Trophoblast cell (in vitro differentiated cells and primary cell): ENCODE measurements around the gene AICDA.
"Not testable (repeated sequence)": the region's sequence is repeated elsewhere in the genome, so short reads cannot be mapped to it uniquely, and the experiment has no call there.

Source experiments
- DNase-seq, 2 donors: peaks; one replicate each; pipeline ENCODE4 v3.0.0-alpha.2; 2016
- H2AFZ ChIP-seq: 2 replicates; pipeline ENCODE4 v1.6.1; 2013; ENCODE audit warnings: low read length, moderate library complexity, mild to moderate bottlenecking; ENCODE audit not compliant: insufficient read depth, poor library complexity
- H2AK5ac ChIP-seq: 2 replicates; pipeline ENCODE4 v1.6.1; 2013; ENCODE audit warnings: mild to moderate bottlenecking, low read length
- H2BK120ac ChIP-seq: 2 replicates; pipeline ENCODE4 v1.6.1; 2013; ENCODE audit warnings: low read length, mild to moderate bottlenecking, moderate library complexity; ENCODE audit not compliant: insufficient read depth, poor library complexity
- H2BK12ac ChIP-seq: 2 replicates; pipeline ENCODE4 v1.6.1; 2013; ENCODE audit warnings: mild to moderate bottlenecking, low read length, moderate library complexity
- H2BK5ac ChIP-seq: 2 replicates; pipeline ENCODE4 v1.6.1; 2013; ENCODE audit warnings: low read length, low read depth, moderate library complexity, mild to moderate bottlenecking; ENCODE audit not compliant: poor library complexity
- H3K14ac ChIP-seq: 2 replicates; pipeline ENCODE4 v1.6.1; 2013; ENCODE audit warnings: mild to moderate bottlenecking, low read length
- H3K18ac ChIP-seq: 2 replicates; pipeline ENCODE4 v1.6.1; 2013; ENCODE audit warnings: mild to moderate bottlenecking, low read length
- H3K23ac ChIP-seq: 2 replicates; pipeline ENCODE4 v1.6.1; 2013; ENCODE audit warnings: low read length
- H3K27ac ChIP-seq: 2 replicates; pipeline ENCODE4 v1.5.1; 2013; ENCODE audit warnings: low read depth, mild to moderate bottlenecking, inconsistent platforms, low read length, moderate library complexity
- H3K27me3 ChIP-seq: 2 replicates; pipeline ENCODE4 v1.6.1; 2013; ENCODE audit warnings: inconsistent platforms, mild to moderate bottlenecking, low read length, moderate library complexity; ENCODE audit not compliant: insufficient read depth
- H3K36me3 ChIP-seq, 2 experiments: 1 replicate in 1 of 2; 2 replicates in 1 of 2; pipeline ENCODE4 v1.6.1; 2013; ENCODE audit warnings: low read length in 2 of 2, mild to moderate bottlenecking in 2 of 2, moderate library complexity in 1 of 2; ENCODE audit not compliant: insufficient read depth in 2 of 2, control insufficient read depth in 1 of 2
- H3K4ac ChIP-seq: 2 replicates; pipeline ENCODE4 v1.6.1; 2013; ENCODE audit warnings: low read depth, mild to moderate bottlenecking, low read length, moderate library complexity
- H3K4me1 ChIP-seq, 2 experiments: 1 replicate in 1 of 2; 2 replicates in 1 of 2; pipeline ENCODE4 v1.6.1; 2013; ENCODE audit warnings: low read length in 2 of 2, mild to moderate bottlenecking in 2 of 2, moderate library complexity in 1 of 2; ENCODE audit not compliant: insufficient read depth in 2 of 2, control insufficient read depth in 1 of 2
- H3K4me2 ChIP-seq: 2 replicates; pipeline ENCODE4 v1.6.1; 2013; ENCODE audit warnings: inconsistent platforms, mild to moderate bottlenecking, low read length, moderate library complexity
- H3K4me3 ChIP-seq: 2 replicates; pipeline ENCODE4 v1.5.1; 2013; ENCODE audit warnings: mild to moderate bottlenecking, low read depth, low read length, inconsistent platforms
- H3K79me1 ChIP-seq: one replicate; pipeline ENCODE4 v1.6.1; 2013; ENCODE audit warnings: low read length
- H3K79me2 ChIP-seq: 2 replicates; pipeline ENCODE4 v1.6.1; 2013; ENCODE audit warnings: low read length, mild to moderate bottlenecking; ENCODE audit not compliant: control insufficient read depth, insufficient read depth, poor library complexity
- H3K9ac ChIP-seq: 2 replicates; pipeline ENCODE4 v1.6.1; 2013; ENCODE audit warnings: mild to moderate bottlenecking, low read length
- H3K9me3 ChIP-seq: 2 replicates; pipeline ENCODE4 v1.6.1; 2013; ENCODE audit warnings: low read depth, mild to moderate bottlenecking, control low read depth, inconsistent platforms, low read length; ENCODE audit not compliant: insufficient read depth
- H4K12ac ChIP-seq: 2 replicates; pipeline ENCODE4 v1.6.1; 2013; ENCODE audit warnings: low read depth, mild to moderate bottlenecking, low read length, moderate library complexity
- H4K8ac ChIP-seq: 2 replicates; pipeline ENCODE4 v1.6.1; 2013; ENCODE audit warnings: low read depth, mild to moderate bottlenecking, low read length, moderate library complexity
- H4K91ac ChIP-seq: one replicate; pipeline ENCODE4 v1.6.1; 2013; ENCODE audit warnings: low read depth, mild to moderate bottlenecking, low read length, moderate library complexity
- WGBS: extraction: QIAGEN DNeasy Blood & Tissue Kit; methylation state at CpG from one replicate; pipeline ENCODE4 v1.1.7; 2013; ENCODE audit warnings: missing lambda C conversion rate; ENCODE audit not compliant: insufficient read length, insufficient coverage; ENCODE audit errors: extremely low coverage; 5-methylcytosine and 5-hydroxymethylcytosine counted together

AICDA gene

GRCh38 chr12:8589679-8590078 is 23.0 kb downstream of the AICDA start:
- Histone ChIP-seq H3K18ac (no peak overlapping the region), H3K23ac (no peak overlapping the region), H3K27ac (no peak overlapping the region), H2BK12ac (no peak overlapping the region), H3K79me2 (no peaks in the 10 kb centered on the region), H3K79me1 (no peaks in the 10 kb centered on the region), H2AFZ (no peak overlapping the region), H3K27me3 (no peaks in the 10 kb centered on the region), H3K4me1 (peaks cover 0 to 2% of the 10 kb centered on the region in 2 experiments), H3K14ac (no peak overlapping the region), H3K9ac (no peak overlapping the region), H4K8ac (no peak overlapping the region), H3K9me3 (no peaks in the 10 kb centered on the region), H4K91ac (no peak overlapping the region), H4K12ac (no peak overlapping the region), H3K4ac (no peak overlapping the region), H2BK120ac (no peak overlapping the region), H3K4me2 (no peak overlapping the region), H2BK5ac (no peak overlapping the region), H3K4me3 (no peak overlapping the region), H2AK5ac (no peak overlapping the region), H3K36me3 (no peaks in the 10 kb centered on the region)
- no CpG with 5 or more reads among the region's 7 CpGs for WGBS
- DNase-seq, result no peak

DNA sequence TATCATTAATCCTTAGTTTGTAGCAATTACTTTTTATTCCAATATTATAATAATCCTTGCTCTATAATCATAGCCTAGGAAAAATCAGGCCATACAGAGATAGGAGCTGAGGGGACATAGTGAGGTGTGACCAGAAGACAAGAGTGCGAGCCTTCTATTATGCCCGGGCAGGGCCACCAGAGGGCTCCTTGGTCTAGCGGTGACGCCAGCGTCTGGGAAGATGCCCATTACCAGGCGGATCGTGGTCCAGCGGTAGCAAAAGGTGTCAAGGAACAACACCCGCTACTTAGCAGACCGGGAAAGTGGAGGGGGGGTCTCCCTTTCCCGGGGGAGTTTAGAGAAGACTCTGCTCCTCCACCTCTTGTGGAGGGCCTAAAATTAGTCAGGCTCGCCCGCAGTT is 28.2 kb downstream of the AICDA start:
- H3K4me3 ChIP-seq, H3K9me3 ChIP-seq, H3K9ac ChIP-seq, H2BK120ac ChIP-seq, H3K4ac ChIP-seq, H3K27me3 ChIP-seq, H3K27ac ChIP-seq, H4K91ac ChIP-seq, H3K79me1 ChIP-seq, H3K4me2 ChIP-seq, H3K4me1 ChIP-seq, H3K14ac ChIP-seq, H3K79me2 ChIP-seq, H2BK5ac ChIP-seq, H2BK12ac ChIP-seq, H4K8ac ChIP-seq, H3K18ac ChIP-seq, H2AFZ ChIP-seq, H2AK5ac ChIP-seq, H3K23ac ChIP-seq, H4K12ac ChIP-seq, H3K36me3 ChIP-seq: not testable (repeated sequence)
- no CpG with 5 or more reads among the region's 13 CpGs for WGBS
- DNase-seq, result peak in 1 of 2 donors; percentile 31

GRCh38 chr12:8584004-8584403 is 28.7 kb downstream of the AICDA start:
- Histone ChIP-seq H3K9ac (no peak overlapping the region), H3K4me1 (no peaks in the 10 kb centered on the region), H3K23ac (no peak overlapping the region), H4K8ac (no peak overlapping the region), H3K4me2 (no peak overlapping the region), H3K4ac (no peak overlapping the region), H4K12ac (no peak overlapping the region), H3K14ac (no peak overlapping the region), H2BK120ac (no peak overlapping the region), H2BK5ac (no peak overlapping the region), H2AK5ac (no peak overlapping the region), H3K27ac (no peak overlapping the region), H2AFZ (no peak overlapping the region), H3K79me1 (no peaks in the 10 kb centered on the region), H3K36me3 (no peaks in the 10 kb centered on the region), H4K91ac (no peak overlapping the region), H3K18ac (no peak overlapping the region), H3K79me2 (no peaks in the 10 kb centered on the region), H3K4me3 (no peak overlapping the region), H3K9me3 (no peaks in the 10 kb centered on the region), H2BK12ac (no peak overlapping the region), H3K27me3 (no peaks in the 10 kb centered on the region)
- no peak for DNase-seq
- no CpG with 5 or more reads among the region's 7 CpGs for WGBS

GRCh38 chr12:8581098-8581784 is 31.4 kb downstream of the AICDA start:
- Histone ChIP-seq H2AFZ (no peak overlapping the region), H4K12ac (no peak overlapping the region), H4K91ac (no peak overlapping the region), H4K8ac (no peak overlapping the region), H3K4me1 (no peaks in the 10 kb centered on the region), H3K4me2 (no peak overlapping the region), H3K27ac (no peak overlapping the region), H2AK5ac (no peak overlapping the region), H3K4me3 (no peak overlapping the region), H2BK120ac (no peak overlapping the region), H3K79me1 (no peaks in the 10 kb centered on the region), H3K4ac (no peak overlapping the region), H3K9ac (no peak overlapping the region), H3K27me3 (no peaks in the 10 kb centered on the region), H3K36me3 (no peaks in the 10 kb centered on the region), H3K79me2 (no peaks in the 10 kb centered on the region), H3K14ac (no peak overlapping the region), H2BK12ac (no peak overlapping the region), H2BK5ac (no peak overlapping the region), H3K23ac (no peak overlapping the region), H3K18ac (no peak overlapping the region), H3K9me3 (no peaks in the 10 kb centered on the region)
- DNase-seq, result no peak
- WGBS, result no CpG with 5 or more reads among the region's 9 CpGs
